HEK293 (cell line): ENCODE data around the gene SEPTIN14.
"Not testable (repeated sequence)": the region's sequence is repeated elsewhere in the genome, so short reads cannot be mapped to it uniquely, and the experiment has no call there.

Source experiments
- CTCF ChIA-PET: fragments of 350-600 bp; formaldehyde crosslinking; extraction: SDS; loops from one replicate; lab custom pipeline; 2021; ENCODE audit warnings: antibody characterized with exemption; lab: Yijun Ruan, JAX
- POLR2A ChIA-PET: fragments of 300-600 bp; formaldehyde crosslinking; extraction: SDS; loops from one replicate; lab custom pipeline; 2020; ENCODE audit warnings: antibody characterized with exemption, inconsistent platforms; lab: Yijun Ruan, JAX
- H3K27ac ChIP-seq: fragments of 200-500 bp; sonication (Bioruptor generic); 2 replicates; pipeline ENCODE4 v1.5.1; 2014; ENCODE audit warnings: low read depth, low read length, control low read depth, inconsistent platforms; ENCODE audit errors: extremely low read depth
- H3K36me3 ChIP-seq, 2 experiments: fragments of 200-500 bp in 1 of 2; sonication (Bioruptor generic) in 1 of 2; 1 replicate in 1 of 2; 2 replicates in 1 of 2; pipeline ENCODE4 v1.5.1; 2014 to 2017; ENCODE audit warnings: inconsistent platforms in 2 of 2, low read length in 2 of 2; ENCODE audit not compliant: control insufficient read depth in 2 of 2, insufficient read depth in 1 of 2
- H3K4me1 ChIP-seq: fragments of 200-500 bp; sonication (Bioruptor generic); 2 replicates; pipeline ENCODE4 v1.5.1; 2014; ENCODE audit warnings: mild to moderate bottlenecking, low read length, inconsistent platforms; ENCODE audit not compliant: control insufficient read depth, insufficient read depth
- H3K4me3 ChIP-seq: 2 replicates; pipeline ENCODE4 v1.5.1; 2011; ENCODE audit warnings: low read depth, mild to moderate bottlenecking, control low read depth, low read length, moderate library complexity
- H3K9me3 ChIP-seq: fragments of 200-500 bp; sonication (Bioruptor generic); 2 replicates; pipeline ENCODE4 v1.5.1; 2014; ENCODE audit warnings: low read depth, low read length, inconsistent platforms; ENCODE audit not compliant: control insufficient read depth, insufficient read depth
- GLI2 ChIP-seq: fragments of 450-650 bp; formaldehyde crosslinking; IDR thresholded peaks from 2 replicates; pipeline ENCODE4; 2017; ENCODE audit warnings: missing biosample characterization, missing genetic modification characterization, low read depth, borderline replicate concordance
- KLF1 ChIP-seq: fragments of 450-650 bp; formaldehyde crosslinking; IDR thresholded peaks from 2 replicates; pipeline ENCODE4 v1.5.1; 2016; ENCODE audit warnings: missing biosample characterization, missing genetic modification characterization
- MYNN ChIP-seq: fragments of 450-650 bp; formaldehyde crosslinking; IDR thresholded peaks from 2 replicates; pipeline ENCODE4 v1.5.1; 2016; ENCODE audit warnings: missing biosample characterization, missing genetic modification characterization, borderline replicate concordance
- SALL2 ChIP-seq: fragments of 450-650 bp; formaldehyde crosslinking; IDR thresholded peaks from 2 replicates; pipeline ENCODE4 v1.5.0; 2017; ENCODE audit warnings: missing biosample characterization, mild to moderate bottlenecking, missing genetic modification characterization, borderline replicate concordance
- TRIM28 ChIP-seq: IDR thresholded peaks from 2 replicates; pipeline ENCODE4 v1.6.1; 2011; ENCODE audit warnings: low read length, control low read depth, borderline replicate concordance
- WT1 ChIP-seq: fragments of 450-650 bp; formaldehyde crosslinking; IDR thresholded peaks from 2 replicates; pipeline ENCODE4 v1.5.1; 2016; ENCODE audit warnings: missing biosample characterization, missing genetic modification characterization
- YY1 ChIP-seq: fragments of 450-650 bp; formaldehyde crosslinking; IDR thresholded peaks from 2 replicates; pipeline ENCODE4 v1.5.1; 2018; ENCODE audit warnings: missing biosample characterization, missing genetic modification characterization
- ZBTB17 ChIP-seq: fragments of 450-650 bp; formaldehyde crosslinking; IDR thresholded peaks from 2 replicates; pipeline ENCODE4 v1.5.1; 2016; ENCODE audit warnings: missing biosample characterization, missing genetic modification characterization
- ZNF174 ChIP-seq: fragments of 450-650 bp; formaldehyde crosslinking; IDR thresholded peaks from 2 replicates; pipeline ENCODE4 v1.5.0; 2017; ENCODE audit warnings: missing biosample characterization, mild to moderate bottlenecking, missing genetic modification characterization
- ZNF24 ChIP-seq: fragments of 450-650 bp; formaldehyde crosslinking; IDR thresholded peaks from 2 replicates; pipeline ENCODE4 v1.5.1; 2016; ENCODE audit warnings: missing biosample characterization, missing genetic modification characterization
- ZNF274 ChIP-seq, 2 experiments: fragments of 200-500 bp in 1 of 2; fragments of 450-650 bp in 1 of 2; sonication (Bioruptor generic) in 1 of 2; formaldehyde crosslinking in 1 of 2; IDR thresholded peaks; 2 replicates each; pipeline versions ENCODE4 v1.5.1 to v1.6.1; 2014 to 2016; ENCODE audit warnings: borderline replicate concordance in 1 of 2, inconsistent platforms in 1 of 2, low read length in 1 of 2, missing biosample characterization in 1 of 2, missing genetic modification characterization in 1 of 2
- ZNF391 ChIP-seq: fragments of 450-650 bp; formaldehyde crosslinking; IDR thresholded peaks from 2 replicates; pipeline ENCODE4 v1.5.1; 2016; ENCODE audit warnings: low read depth, missing biosample characterization, missing genetic modification characterization, borderline replicate concordance
- ZNF398 ChIP-seq: fragments of 450-650 bp; formaldehyde crosslinking; IDR thresholded peaks from 2 replicates; pipeline ENCODE4 v1.5.1; 2017; ENCODE audit warnings: missing biosample characterization, missing genetic modification characterization
- ZNF433 ChIP-seq: fragments of 450-650 bp; formaldehyde crosslinking; IDR thresholded peaks from 2 replicates; pipeline ENCODE4 v1.5.1; 2016; ENCODE audit warnings: missing biosample characterization, missing genetic modification characterization, low read depth
- ZNF529 ChIP-seq: fragments of 450-650 bp; formaldehyde crosslinking; IDR thresholded peaks from 2 replicates; pipeline ENCODE4 v1.5.1; 2017; ENCODE audit warnings: missing genetic modification characterization, missing biosample characterization; ENCODE audit not compliant: insufficient replicate concordance
- ZNF530 ChIP-seq: fragments of 450-650 bp; formaldehyde crosslinking; IDR thresholded peaks from 2 replicates; pipeline ENCODE4 v1.5.1; 2016; ENCODE audit warnings: low read depth, missing biosample characterization, missing genetic modification characterization
- ZNF560 ChIP-seq: fragments of 450-650 bp; formaldehyde crosslinking; IDR thresholded peaks from 2 replicates; pipeline ENCODE4 v1.5.1; 2017; ENCODE audit warnings: missing biosample characterization, missing genetic modification characterization, borderline replicate concordance
- ZNF639 ChIP-seq: fragments of 450-650 bp; formaldehyde crosslinking; IDR thresholded peaks from 2 replicates; pipeline ENCODE4 v1.5.1; 2016; ENCODE audit warnings: missing biosample characterization, missing genetic modification characterization
- ZNF645 ChIP-seq: fragments of 450-650 bp; formaldehyde crosslinking; IDR thresholded peaks from 2 replicates; pipeline ENCODE4; 2016; ENCODE audit warnings: missing biosample characterization, missing genetic modification characterization
- ZNF830 ChIP-seq: fragments of 450-650 bp; IDR thresholded peaks from 2 replicates; pipeline ENCODE4 v1.5.0; 2018; ENCODE audit warnings: missing biosample characterization, missing genetic modification characterization, low read depth, mild to moderate bottlenecking, moderate library complexity
- ZSCAN23 ChIP-seq: fragments of 450-650 bp; formaldehyde crosslinking; IDR thresholded peaks from 2 replicates; pipeline ENCODE4 v1.5.1; 2016; ENCODE audit warnings: missing biosample characterization, missing genetic modification characterization

Gene SEPTIN14

GRCh38 chr7:55877308-55877707 is 14.8 kb upstream of the SEPTIN14 start (continued):
- TF ChIP-seq ZNF529 (no peak), MYNN (tag by site-specific recombination) (no peak), ZNF830 (tag by site-specific recombination) (no peak), ZNF645 (no peak), ZNF24 (tag by site-specific recombination) (no peak), WT1 (tag by site-specific recombination) (no peak), ZSCAN23 (tag by site-specific recombination) (no peak), ZNF433 (tag by site-specific recombination) (no peak), ZNF391 (tag by site-specific recombination) (no peak)

GRCh38 chr7:55873765-55874164 is 11.2 kb upstream of the SEPTIN14 start:
- CTCF ChIA-PET: no interaction called here
- POLR2A ChIA-PET: no interaction called here
- Histone ChIP-seq H3K4me1 (no peaks in the 10 kb centered on the region), H3K36me3 (no peaks in the 10 kb centered on the region), H3K9me3 (no peaks in the 10 kb centered on the region), H3K4me3 (no peak overlapping the region), H3K27ac (no peak overlapping the region)
- TF ChIP-seq TRIM28: no peak
- TF ChIP-seq ZNF398 (tag by site-specific recombination): no peak
- no peak for TF ChIP-seq SALL2 (tag by site-specific recombination)
- no peak for TF ChIP-seq YY1 (tag by site-specific recombination)
- no peak for TF ChIP-seq ZSCAN23 (tag by site-specific recombination)
- no peak for TF ChIP-seq ZNF530 (tag by site-specific recombination)
- TF ChIP-seq WT1 (tag by site-specific recombination): no peak

GRCh38 chr7:55871932-55872485 is 9.5 kb upstream of the SEPTIN14 start:
- no peaks in the 10 kb centered on the region for H3K9me3 ChIP-seq
- TF ChIP-seq ZBTB17 (tag by site-specific recombination) (no peak), ZNF398 (tag by site-specific recombination) (no peak), ZSCAN23 (tag by site-specific recombination) (no peak), MYNN (tag by site-specific recombination) (no peak), ZNF639 (tag by site-specific recombination) (no peak), ZNF274 (IDR thresholded peaks at IDR 0.05; ENCODE audit: low read length) (no peak), ZNF274 (tag by site-specific recombination; IDR thresholded peaks at IDR 0.05; ENCODE audit: borderline replicate concordance) (no peak), ZNF174 (no peak), KLF1 (tag by site-specific recombination) (no peak), GLI2 (tag by site-specific recombination) (no peak), ZNF560 (tag by site-specific recombination) (no peak)
- no peaks in the 10 kb centered on the region for H3K4me1 ChIP-seq
- H3K36me3 ChIP-seq: no peaks in the 10 kb centered on the region
- H3K27ac ChIP-seq: no peak overlapping the region
- H3K4me3 ChIP-seq: no peak overlapping the region
- POLR2A ChIA-PET: no interaction called here
- CTCF ChIA-PET: no interaction called here

- H3K9me3 ChIP-seq, H3K4me3 ChIP-seq, POLR2A ChIA-PET, H3K36me3 ChIP-seq, H3K27ac ChIP-seq, H3K4me1 ChIP-seq: not testable (repeated sequence)
- CTCF ChIA-PET: interaction anchor here (0.6 kb wide), 1 partner anchor 102 kb away, joined by 4 read pairs; no protein-coding TSS in a partner anchor
Observed at GRCh38 chr7:55868989-55869388, 6.4 kb upstream of the SEPTIN14 start.
